ENCODE data around the gene MYO9A. TPM values are rescaled to one million over a fixed set of nuclear protein-coding genes. Genes with fewer than 3 reads are reported as not detected.

Gene MYO9A
- total and polyA plus RNA-seq, 10 of the 15 experiments (the other 5 are each of a cell fraction or from before 2014, with no cell fraction given), result 3.3 to 25.3 (median 12.2) TPM

GRCh38 chr15:71798641-71799040 is 319.3 kb downstream of the MYO9A start:
- ChIA-PET POLR2A (interaction anchor here (0.6 kb wide), 1 partner anchor 326 kb away, joined by 3 read pairs; no protein-coding TSS in a partner anchor), RAD21 (ENCODE audit: unreplicated experiment) (interaction anchor here (1.1 to 1.3 kb wide), 2 partner anchors 18 to 55 kb away, joined by 5 to 7 read pairs; no protein-coding TSS in a partner anchor), CTCF (interaction anchor here (0.6 to 2.0 kb wide), 6 partner anchors 10 to 357 kb away, joined by 3 to 5 read pairs (median 3); no protein-coding TSS in a partner anchor), SMC1A (ENCODE audit: uncharacterized antibody, unreplicated experiment) (no interaction called here)
- no peak for TF ChIP-seq ZBTB4 (CRISPR knock-in tag; IDR thresholded peaks at IDR 0.05)
- no peak for TF ChIP-seq GABPA (IDR thresholded peaks at IDR 0.05; ENCODE audit: low read depth)
- TF ChIP-seq NBN (IDR thresholded peaks at IDR 0.05), result no peak
- no peak for TF ChIP-seq TCF7 (IDR thresholded peaks at IDR 0.05; ENCODE audit: borderline replicate concordance)
- TF ChIP-seq E4F1 (IDR thresholded peaks at IDR 0.05; ENCODE audit: borderline replicate concordance, partially characterized antibody), result no peak
- no peak for TF ChIP-seq PML (IDR thresholded peaks at IDR 0.05; ENCODE audit: low read length)
- TF ChIP-seq IKZF2 (IDR thresholded peaks at IDR 0.05), result no peak
- TF ChIP-seq YBX1 (IDR thresholded peaks at IDR 0.05), result no peak
- no peak for TF ChIP-seq NFXL1 (IDR thresholded peaks at IDR 0.05; ENCODE audit: borderline replicate concordance)
- no peak for TF ChIP-seq STAT3 (IDR thresholded peaks at IDR 0.05; ENCODE audit: low read depth, low read length)
- TF ChIP-seq BRCA1 (IDR thresholded peaks at IDR 0.05; ENCODE audit: low read depth, low read length), result no peak
- no peak for TF ChIP-seq MTA2 (IDR thresholded peaks at IDR 0.05; ENCODE audit: low read depth)
- TF ChIP-seq SMARCA5 (IDR thresholded peaks at IDR 0.05), result no peak
- no peak for TF ChIP-seq GATAD2B (conservative IDR thresholded peaks at IDR 0.05; ENCODE audit: low read depth)
- TF ChIP-seq KDM1A (IDR thresholded peaks at IDR 0.05; ENCODE audit: borderline replicate concordance), result no peak
- no peak for TF ChIP-seq EP300 (IDR thresholded peaks at IDR 0.05; ENCODE audit: borderline replicate concordance in 1 of 2, control insufficient read depth in 1 of 2, low read depth in 2 of 2, low read length in 2 of 2)
- no peak for TF ChIP-seq ETV6 (conservative IDR thresholded peaks at IDR 0.05 in 1 of 2, IDR thresholded peaks at IDR 0.05 in 1 of 2; ENCODE audit: borderline replicate concordance in 1 of 2, low read depth in 1 of 2)
- no peak for TF ChIP-seq ZNF207 (IDR thresholded peaks at IDR 0.05; ENCODE audit: borderline replicate concordance)
- no peak for TF ChIP-seq WRNIP1 (IDR thresholded peaks at IDR 0.05; ENCODE audit: borderline replicate concordance, low read depth, low read length)
- Histone ChIP-seq H3K36me3 (ENCODE audit: control insufficient read depth in 2 of 2, insufficient read depth in 2 of 2, low read length in 1 of 2) (no peaks in the 10 kb centered on the region), H2AFZ (ENCODE audit: control insufficient read depth, low read depth, low read length) (no peak overlapping the region), H3K79me2 (ENCODE audit: control insufficient read depth, insufficient read depth, low read length) (no peaks in the 10 kb centered on the region), H3K9ac (ENCODE audit: control insufficient read depth, insufficient read depth, low read length) (no peak overlapping the region), H3K4me3 (no peak overlapping the region), H3K9me3 (replicated peaks; ENCODE audit: control insufficient read depth, insufficient read depth, low read length) (no peaks in the 10 kb centered on the region; the same call in 2 of the 3 replicates), H3K27me3 (replicated peaks in 1 of 2; ENCODE audit: control insufficient read depth in 2 of 2, insufficient read depth in 2 of 2, low read length in 1 of 2) (no peaks in the 10 kb centered on the region), H3K4me2 (ENCODE audit: control insufficient read depth, insufficient read depth) (no peak overlapping the region), H3K27ac (ENCODE audit: control insufficient read depth, insufficient read depth) (no peak overlapping the region), H3K4me1 (ENCODE audit: control insufficient read depth, insufficient read depth, low read length) (no peaks in the 10 kb centered on the region; the same call in 1 of the 2 replicates), H4K20me1 (ENCODE audit: control insufficient read depth, insufficient read depth) (no peaks in the 10 kb centered on the region)
- 16% methylated on average over 6 of the region's 6 CpGs for WGBS (ENCODE audit: insufficient coverage, insufficient replicate concordance, low lambda C conversion rate, missing lambda C conversion rate)
- in situ Hi-C loops (cut with MboI) (no loop called here), intact Hi-C loops (cut with micrococcal nuclease; ENCODE audit: unreplicated experiment) (no loop called here)
- no TSS peak for BruUV-seq (replicated peaks)
- FAIRE-seq, result no peak
- DNase-seq (ENCODE audit: low read depth, low spot score), result no peak
- ATAC-seq, result no peak

Measured in GM12878 (cell line).